Gastroesophageal sphincter (tissue), 4 donors: ENCODE measurements around the gene DVL2. TPM values are rescaled to one million over a fixed set of nuclear protein-coding genes. Genes with fewer than 3 reads are reported as not detected.

Experiments
- ATAC-seq: fragments of 150-250 bp; one replicate; pipeline ENCODE4 v1.9.1; 2016; ENCODE audit warnings: mild to moderate bottlenecking, moderate library complexity
- H3K27ac ChIP-seq, 4 donors: fragments of 200-600 bp; sonication (generic) in 3 of 4; 1 replicate in 3 of 4; 2 replicates in 1 of 4; pipeline ENCODE4 v1.5.1; 2016 to 2019
- H3K27me3 ChIP-seq: fragments of 200-600 bp; sonication (generic); one replicate; pipeline ENCODE4 v1.5.1; 2019
- H3K36me3 ChIP-seq, 2 donors: fragments of 200-600 bp; sonication (generic); one replicate each; pipeline ENCODE4 v1.5.1; 2019; ENCODE audit warnings: control low read depth in 1 of 2
- H3K4me1 ChIP-seq, 3 donors: fragments of 200-600 bp; sonication (generic); 1 replicate in 2 of 3; 2 replicates in 1 of 3; pipeline ENCODE4 v1.5.1; 2016 to 2019; ENCODE audit warnings: control low read depth in 2 of 3
- H3K4me3 ChIP-seq, 2 donors: fragments of 200-600 bp; sonication (generic); one replicate each; pipeline ENCODE4 v1.5.1; 2019; ENCODE audit warnings: mild to moderate bottlenecking in 1 of 2, moderate library complexity in 1 of 2
- H3K9me3 ChIP-seq, 3 donors: fragments of 200-600 bp; sonication (generic); one replicate each; pipeline ENCODE4 v1.5.1; 2017 to 2019; ENCODE audit warnings: control low read depth in 2 of 3
- EP300 ChIP-seq: sonication (generic); formaldehyde crosslinking; IDR thresholded peaks from one replicate; pipeline ENCODE4 v1.6.1; 2017; ENCODE audit warnings: antibody characterized with exemption, mild to moderate bottlenecking
- POLR2A ChIP-seq, 2 donors: fragments of 450-650 bp; IDR thresholded peaks; one replicate each; pipeline ENCODE4 v1.6.1; 2017; ENCODE audit warnings: antibody characterized with exemption in 2 of 2, mild to moderate bottlenecking in 2 of 2, moderate library complexity in 1 of 2
- POLR2AphosphoS5 ChIP-seq: sonication (generic); formaldehyde crosslinking; IDR thresholded peaks from one replicate; pipeline ENCODE4 v1.6.1; 2017; ENCODE audit warnings: antibody characterized with exemption
- WGBS, 2 donors: methylation state at CpG; one replicate each; pipeline ENCODE4 v1.1.5; 2018; ENCODE audit warnings: low coverage in 1 of 2; 5-methylcytosine and 5-hydroxymethylcytosine counted together
- total RNA-seq, 4 donors: library from RNA; depleted of rRNA; stranded (reverse); fragments of >200 nt; gene quantifications; one replicate each; pipeline ENCODE4 v1.1.0, GENCODE V29; 2016
- TF ChIP-seq, protein P1 (sequence below), 4 experiments: fragments of 200-600 bp in 2 of 4; fragments of 450-650 bp in 2 of 4; sonication (generic) in 1 of 4; IDR thresholded peaks; one replicate each; pipeline ENCODE4 v1.5.1; 2017 to 2019; ENCODE audit warnings: antibody characterized with exemption in 4 of 4, mild to moderate bottlenecking in 2 of 4, moderate library complexity in 2 of 4

Gene DVL2
- total RNA-seq, 4 donors from 2014 or later: 33.0 to 53.9 (median 45.0) TPM

DNA sequence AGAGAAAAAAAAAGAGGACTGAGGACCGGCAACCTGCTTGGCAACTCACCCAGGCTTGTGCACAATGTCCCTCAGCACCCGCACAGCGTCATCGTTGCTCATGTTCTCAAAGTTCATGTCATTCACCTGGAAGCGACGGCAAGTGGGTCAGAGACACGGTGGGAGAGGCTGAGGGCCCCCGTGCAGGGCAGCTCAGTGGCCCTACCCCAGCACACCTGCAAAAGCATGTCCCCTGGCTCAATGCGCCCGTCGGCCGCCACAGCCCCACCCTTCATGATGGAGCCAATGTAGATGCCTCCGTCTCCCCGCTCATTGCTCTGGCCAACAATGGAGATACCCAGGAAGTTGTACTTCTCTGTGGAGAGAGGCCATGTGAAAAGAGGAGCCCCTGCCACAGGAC, 5.4 kb downstream of the DVL2 start:
- Histone ChIP-seq H3K36me3 (peaks cover 0 to 69% of the 10 kb centered on the region in 2 donors), H3K9me3 (no peaks in the 10 kb centered on the region), H3K4me3 (no peak overlapping the region), H3K27ac (peak overlapping the region in 1 of 4 donors; percentile 24), H3K4me1 (peaks cover 0 to 46% (median 12%) of the 10 kb centered on the region in 3 donors), H3K27me3 (no peaks in the 10 kb centered on the region)
- WGBS, 2 donors: 89% methylated on average over 5 of the region's 14 CpGs; no CpG with 5 or more reads in 1 of the 2 donors
- no peak for ATAC-seq
- TF ChIP-seq POLR2A (IDR thresholded peaks at IDR 0.05) (no peak), EP300 (no peak), POLR2AphosphoS5 (no peak)
- TF ChIP-seq, protein P1, sequence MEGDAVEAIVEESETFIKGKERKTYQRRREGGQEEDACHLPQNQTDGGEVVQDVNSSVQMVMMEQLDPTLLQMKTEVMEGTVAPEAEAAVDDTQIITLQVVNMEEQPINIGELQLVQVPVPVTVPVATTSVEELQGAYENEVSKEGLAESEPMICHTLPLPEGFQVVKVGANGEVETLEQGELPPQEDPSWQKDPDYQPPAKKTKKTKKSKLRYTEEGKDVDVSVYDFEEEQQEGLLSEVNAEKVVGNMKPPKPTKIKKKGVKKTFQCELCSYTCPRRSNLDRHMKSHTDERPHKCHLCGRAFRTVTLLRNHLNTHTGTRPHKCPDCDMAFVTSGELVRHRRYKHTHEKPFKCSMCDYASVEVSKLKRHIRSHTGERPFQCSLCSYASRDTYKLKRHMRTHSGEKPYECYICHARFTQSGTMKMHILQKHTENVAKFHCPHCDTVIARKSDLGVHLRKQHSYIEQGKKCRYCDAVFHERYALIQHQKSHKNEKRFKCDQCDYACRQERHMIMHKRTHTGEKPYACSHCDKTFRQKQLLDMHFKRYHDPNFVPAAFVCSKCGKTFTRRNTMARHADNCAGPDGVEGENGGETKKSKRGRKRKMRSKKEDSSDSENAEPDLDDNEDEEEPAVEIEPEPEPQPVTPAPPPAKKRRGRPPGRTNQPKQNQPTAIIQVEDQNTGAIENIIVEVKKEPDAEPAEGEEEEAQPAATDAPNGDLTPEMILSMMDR (IDR thresholded peaks at IDR 0.05): no peak

DNA sequence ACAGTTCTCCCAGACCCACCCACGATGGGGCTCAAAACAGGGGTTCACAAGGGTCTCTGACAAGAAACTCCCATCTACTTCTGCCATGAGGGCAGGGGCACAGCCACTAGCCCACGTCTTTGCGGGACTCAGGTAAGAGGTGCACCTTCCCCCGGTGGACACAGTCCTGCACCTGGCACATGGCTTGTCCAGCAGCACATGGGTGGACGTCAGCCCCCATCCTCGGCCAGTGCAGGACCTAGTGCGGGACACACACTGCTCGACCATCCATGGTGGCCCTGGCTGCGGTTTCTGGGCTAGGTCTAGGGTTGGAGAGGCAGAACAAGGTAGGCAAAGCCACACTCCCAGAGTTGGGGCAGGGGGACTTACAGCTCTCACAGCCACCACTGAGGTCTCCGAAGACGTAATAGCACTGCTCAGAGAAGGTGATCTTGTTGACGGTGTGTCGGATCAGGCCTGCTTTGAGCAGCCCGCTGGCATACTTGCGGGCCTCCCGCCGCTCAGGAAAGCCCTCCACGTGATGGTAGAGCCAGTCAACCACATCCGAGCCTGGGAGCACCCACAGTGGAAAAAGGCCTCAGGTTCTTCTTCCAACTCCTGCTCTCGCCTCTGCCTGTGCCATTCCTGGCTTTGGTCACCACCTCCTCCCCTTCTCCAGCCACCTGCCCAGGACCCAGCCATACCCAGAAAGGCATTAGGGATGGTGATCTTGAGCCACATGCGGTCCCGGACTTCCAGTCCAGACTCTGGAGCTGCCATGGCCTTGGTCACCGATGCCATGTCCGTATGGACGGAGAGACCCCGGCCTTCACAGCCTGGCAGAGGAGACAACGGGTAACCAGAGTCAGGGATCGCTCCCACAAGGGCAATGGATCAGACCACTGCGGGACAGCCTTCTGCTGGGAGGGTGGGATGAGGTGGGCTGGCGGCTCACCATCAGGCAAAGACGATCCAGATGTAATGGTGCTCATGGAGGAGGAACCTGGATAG, 7.3 kb downstream of the DVL2 start:
- TF ChIP-seq POLR2AphosphoS5 (no peak), EP300 (no peak)
- TF ChIP-seq, protein P1 (IDR thresholded peaks at IDR 0.05): no peak
- Histone ChIP-seq H3K9me3 (no peaks in the 10 kb centered on the region), H3K4me1 (peaks cover 0 to 31% (median under 1%) of the 10 kb centered on the region in 3 donors), H3K27ac (peak overlapping the region in 1 of 4 donors; percentile 62), H3K36me3 (peaks cover 0 to 88% of the 10 kb centered on the region in 2 donors), H3K4me3 (no peak overlapping the region), H3K27me3 (no peaks in the 10 kb centered on the region)
- no peak for ATAC-seq
- 80 to 86% methylated on average over 1 to 2 of the region's 31 CpGs for WGBS, 2 donors

DNA sequence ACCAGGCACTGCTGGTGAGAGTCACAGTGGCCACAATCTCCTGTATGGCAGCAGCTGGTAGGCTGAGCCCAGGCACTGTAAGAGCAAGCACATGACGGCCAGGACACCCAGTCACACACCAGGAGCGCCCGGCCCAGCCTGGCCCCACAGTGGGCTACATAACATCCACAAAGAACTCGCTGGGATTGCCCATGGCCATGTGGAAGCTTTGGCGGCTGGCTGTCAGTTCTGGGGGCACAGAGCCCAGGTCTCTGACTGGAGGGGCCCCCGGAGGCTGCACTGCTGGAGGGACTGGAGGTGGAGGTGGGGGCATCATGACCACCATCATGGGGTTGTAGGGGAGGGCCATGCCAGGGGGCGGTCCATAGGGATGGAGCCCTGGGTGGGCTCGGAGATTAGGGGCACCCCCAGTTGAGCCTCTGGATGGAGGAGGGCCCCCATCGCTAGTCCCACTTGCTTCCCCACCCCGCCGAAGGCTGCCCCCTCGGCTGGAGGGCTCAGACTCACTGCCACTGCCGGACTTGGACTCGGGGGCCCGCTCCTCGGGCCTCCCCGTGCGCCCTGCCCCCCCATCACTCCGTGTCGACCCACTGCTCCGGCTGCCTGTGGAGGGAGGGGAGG, 8.5 kb downstream of the DVL2 start:
- Histone ChIP-seq H3K4me1 (peaks cover 0 to 31% (median 3%) of the 10 kb centered on the region in 3 donors), H3K4me3 (no peak overlapping the region), H3K36me3 (peaks cover 0 to 99% of the 10 kb centered on the region in 2 donors), H3K27me3 (no peaks in the 10 kb centered on the region), H3K9me3 (no peaks in the 10 kb centered on the region), H3K27ac (peak overlapping the region in 3 of 4 donors; percentile 32 to 62 (median 39))
- ATAC-seq: no peak
- TF ChIP-seq EP300 (no peak), POLR2AphosphoS5 (no peak), POLR2A (IDR thresholded peaks at IDR 0.05) (no peak)
- TF ChIP-seq, protein P1 (IDR thresholded peaks at IDR 0.05): no peak
- 74% methylated on average over 3 of the region's 21 CpGs; no CpG with 5 or more reads in 1 of the 2 donors for WGBS, 2 donors

DNA sequence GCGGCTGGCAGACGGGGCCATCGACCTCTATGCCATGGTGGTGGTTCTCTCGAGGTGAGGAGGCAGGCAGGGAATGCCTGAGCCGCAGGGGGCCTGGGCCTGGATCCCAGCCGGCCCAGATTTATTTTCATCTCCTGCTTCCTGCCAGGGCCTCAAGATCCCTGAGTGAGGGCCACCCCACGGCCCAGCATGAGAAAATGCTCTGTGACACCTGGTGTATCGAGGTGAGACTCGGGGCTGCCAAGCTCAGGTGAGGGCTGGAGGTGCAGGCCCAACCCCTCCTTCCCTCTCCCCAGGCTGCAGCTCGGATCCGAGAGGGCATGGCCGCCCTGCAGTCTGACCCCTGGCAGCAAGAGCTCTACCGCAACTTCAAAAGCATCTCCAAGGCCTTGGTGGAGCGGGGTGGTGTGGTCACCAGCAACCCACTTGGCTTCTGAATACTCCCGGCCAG, 9.6 kb downstream of the DVL2 start:
- Histone ChIP-seq H3K27ac (peak overlapping the region in 2 of 4 donors; percentile 11 to 62), H3K9me3 (no peaks in the 10 kb centered on the region), H3K4me1 (peaks cover 2 to 29% (median 6%) of the 10 kb centered on the region in 3 donors), H3K36me3 (peaks cover 0 to 88% of the 10 kb centered on the region in 2 donors), H3K27me3 (no peaks in the 10 kb centered on the region), H3K4me3 (no peak overlapping the region)
- TF ChIP-seq, protein P1 (IDR thresholded peaks at IDR 0.05): no peak
- TF ChIP-seq POLR2A (IDR thresholded peaks at IDR 0.05): no peak
- TF ChIP-seq EP300: no peak
- no peak for TF ChIP-seq POLR2AphosphoS5
- WGBS, 2 donors: 87% methylated on average over 3 of the region's 15 CpGs; no CpG with 5 or more reads in 1 of the 2 donors
- no peak for ATAC-seq
